Measurements from ENCODE around the gene LRRC74B. TPM values are rescaled to one million over a fixed set of nuclear protein-coding genes. Genes with fewer than 3 reads are reported as not detected.

Gene LRRC74B
- polyA plus RNA-seq, 2 of the 4 experiments (the other 2 are of a cell fraction) = 0.08 to 0.10 TPM

DNA sequence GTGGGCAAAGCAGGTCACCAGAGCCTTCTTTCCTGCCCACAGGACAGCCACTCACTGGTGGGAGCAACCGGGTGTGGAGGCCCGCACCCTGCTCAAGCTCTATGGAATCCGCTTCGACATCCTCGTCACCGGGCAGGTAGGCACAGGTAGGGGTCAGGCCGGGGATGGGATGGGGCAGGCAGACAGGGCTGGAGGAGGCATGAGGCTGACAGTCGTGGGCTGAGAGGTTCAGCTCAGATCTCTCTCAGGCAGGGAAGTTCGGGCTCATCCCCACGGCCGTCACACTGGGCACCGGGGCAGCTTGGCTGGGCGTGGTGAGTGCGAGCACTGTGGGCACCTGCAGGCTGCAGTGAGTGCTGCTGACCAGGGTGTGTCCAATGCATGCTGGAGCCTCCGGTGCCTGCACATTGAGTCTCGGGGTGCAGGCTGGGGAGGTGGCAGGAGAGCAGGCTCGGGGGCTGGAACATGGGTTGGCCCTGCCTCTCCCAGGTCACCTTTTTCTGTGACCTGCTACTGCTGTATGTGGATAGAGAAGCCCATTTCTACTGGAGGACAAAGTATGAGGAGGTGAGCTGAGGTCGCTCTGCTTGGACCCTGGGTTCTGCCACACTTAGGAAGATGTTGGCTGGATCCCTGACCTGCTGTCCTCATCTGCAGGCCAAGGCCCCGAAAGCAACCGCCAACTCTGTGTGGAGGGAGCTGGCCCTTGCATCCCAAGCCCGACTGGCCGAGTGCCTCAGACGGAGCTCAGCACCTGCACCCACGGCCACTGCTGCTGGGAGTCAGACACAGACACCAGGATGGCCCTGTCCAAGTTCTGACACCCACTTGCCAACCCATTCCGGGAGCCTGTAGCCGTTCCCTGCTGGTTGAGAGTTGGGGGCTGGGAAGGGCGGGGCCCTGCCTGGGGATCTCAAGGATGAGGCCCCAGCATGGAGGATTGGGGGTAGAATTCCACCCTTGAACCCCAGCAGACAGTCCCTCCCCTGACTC lies 19.7 kb upstream of the LRRC74B start:
- DNase-seq (ENCODE audit: low read depth in 1 of 2, low spot score in 1 of 2) = no peak
- TF ChIP-seq CBX2 (IDR thresholded peaks at IDR 0.05; ENCODE audit: borderline replicate concordance, low read depth) = no peak
- TF ChIP-seq CHD2 (IDR thresholded peaks at IDR 0.05; ENCODE audit: low read length, partially characterized antibody) = no peak
- no peak for TF ChIP-seq NPAS2 (CRISPR knock-in tag; IDR thresholded peaks at IDR 0.05; ENCODE audit: borderline replicate concordance)
- no peak for TF ChIP-seq EP300 (IDR thresholded peaks at IDR 0.05)
- TF ChIP-seq RFX5 (IDR thresholded peaks at IDR 0.05) = no peak
- no peak for TF ChIP-seq ESRRA (IDR thresholded peaks at IDR 0.05; ENCODE audit: borderline replicate concordance, low read length)
- TF ChIP-seq SREBF2 (IDR thresholded peaks at IDR 0.05) = no peak
- no peak for TF ChIP-seq JUNB (IDR thresholded peaks at IDR 0.05)
- TF ChIP-seq FOSB (CRISPR knock-in tag; IDR thresholded peaks at IDR 0.05) = no peak
- TF ChIP-seq, protein P1, sequence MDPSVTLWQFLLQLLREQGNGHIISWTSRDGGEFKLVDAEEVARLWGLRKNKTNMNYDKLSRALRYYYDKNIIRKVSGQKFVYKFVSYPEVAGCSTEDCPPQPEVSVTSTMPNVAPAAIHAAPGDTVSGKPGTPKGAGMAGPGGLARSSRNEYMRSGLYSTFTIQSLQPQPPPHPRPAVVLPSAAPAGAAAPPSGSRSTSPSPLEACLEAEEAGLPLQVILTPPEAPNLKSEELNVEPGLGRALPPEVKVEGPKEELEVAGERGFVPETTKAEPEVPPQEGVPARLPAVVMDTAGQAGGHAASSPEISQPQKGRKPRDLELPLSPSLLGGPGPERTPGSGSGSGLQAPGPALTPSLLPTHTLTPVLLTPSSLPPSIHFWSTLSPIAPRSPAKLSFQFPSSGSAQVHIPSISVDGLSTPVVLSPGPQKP (IDR thresholded peaks at IDR 0.05; ENCODE audit: low read depth, low read length) = no peak
- no peak for ATAC-seq
- Histone ChIP-seq H3K9me3 (no peaks in the 10 kb centered on the region), H3K4me1 (no peaks in the 10 kb centered on the region), H3K4me3 (no peak overlapping the region), H3K4me2 (no peak overlapping the region), H3K27ac (no peak overlapping the region)
- POLR2A ChIA-PET = no interaction called here
- FAIRE-seq = no peak
- WGBS (ENCODE audit: missing lambda C conversion rate) = 78% methylated on average over 15 of the region's 27 CpGs
- CTCF ChIA-PET = interaction anchor here (1.1 kb wide), 1 partner anchor 44 kb away, joined by 3 read pairs; the partner anchor contains the start of gene LZTR1

DNA sequence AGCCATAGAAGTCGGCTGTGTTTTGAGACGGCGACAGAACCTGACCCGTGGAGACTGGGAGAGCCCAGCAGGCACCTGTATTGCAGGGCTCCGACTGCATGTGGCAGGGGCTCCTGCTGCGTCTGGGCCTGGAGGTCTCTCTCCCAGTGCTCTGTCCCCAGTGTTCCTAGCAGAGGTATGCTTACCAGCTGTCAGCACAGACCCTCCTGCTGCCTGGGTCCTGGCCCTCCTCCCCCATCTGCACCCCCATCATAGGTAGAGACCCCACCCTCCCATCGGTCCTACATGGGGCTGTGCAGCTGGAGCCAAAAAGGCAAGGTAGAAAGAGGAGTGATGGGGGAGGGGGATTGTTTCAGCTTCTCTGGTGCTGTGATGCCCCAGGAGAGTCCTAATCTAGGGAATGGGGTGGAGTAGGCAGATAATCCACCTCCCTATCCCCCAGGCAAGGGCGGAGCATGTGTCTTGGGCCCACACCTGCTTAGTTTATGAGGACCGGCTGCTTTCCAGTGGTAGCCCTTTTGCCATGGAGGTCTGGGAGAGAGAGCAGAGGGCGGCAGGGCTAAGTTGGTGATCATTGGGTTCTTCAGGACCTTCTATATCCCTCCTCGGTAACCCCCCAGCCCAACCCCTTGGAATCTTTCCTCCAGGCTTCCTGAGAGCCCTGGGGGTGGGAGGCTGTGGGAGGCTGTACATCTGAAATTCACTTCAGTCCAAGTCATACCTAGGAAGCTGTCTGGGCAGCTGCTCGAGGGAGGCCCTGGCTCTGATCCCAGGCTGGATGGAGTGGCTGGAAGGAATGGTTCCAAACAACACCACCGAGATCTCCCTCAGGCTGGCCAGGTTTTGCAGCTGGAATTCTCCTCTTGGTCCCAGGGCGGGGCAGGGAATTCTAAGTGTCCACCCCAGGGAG lies 18.7 kb upstream of the LRRC74B start:
- H3K4me2 ChIP-seq = no peak overlapping the region
- no peak for FAIRE-seq
- TF ChIP-seq RCOR1 (IDR thresholded peaks at IDR 0.05; ENCODE audit: low read depth, low read length) = no peak
- TF ChIP-seq, protein P2, sequence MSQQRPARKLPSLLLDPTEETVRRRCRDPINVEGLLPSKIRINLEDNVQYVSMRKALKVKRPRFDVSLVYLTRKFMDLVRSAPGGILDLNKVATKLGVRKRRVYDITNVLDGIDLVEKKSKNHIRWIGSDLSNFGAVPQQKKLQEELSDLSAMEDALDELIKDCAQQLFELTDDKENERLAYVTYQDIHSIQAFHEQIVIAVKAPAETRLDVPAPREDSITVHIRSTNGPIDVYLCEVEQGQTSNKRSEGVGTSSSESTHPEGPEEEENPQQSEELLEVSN (IDR thresholded peaks at IDR 0.05; ENCODE audit: borderline replicate concordance, low read depth) = no peak
- no peak for TF ChIP-seq ZFP36 (IDR thresholded peaks at IDR 0.05; ENCODE audit: borderline replicate concordance, partially characterized antibody)
- no peak for TF ChIP-seq FOSB (CRISPR knock-in tag; IDR thresholded peaks at IDR 0.05)
- no peak for DNase-seq (ENCODE audit: low read depth in 1 of 2, low spot score in 1 of 2)
- peak overlapping the region in 1 of 2 experiments; percentile 28; a peak in 1 of 6 replicates for H3K27ac ChIP-seq
- ChIA-PET POLR2A (no interaction called here), CTCF (interaction anchor here (0.5 to 1.1 kb wide), 2 partner anchors 45 to 59 kb away, joined by 3 read pairs; partner anchors contain the start of gene LZTR1)
- WGBS (ENCODE audit: missing lambda C conversion rate) = 87% methylated on average over 6 of the region's 14 CpGs
- no peaks in the 10 kb centered on the region for H3K9me3 ChIP-seq
- no peaks in the 10 kb centered on the region for H3K4me1 ChIP-seq
- H3K4me3 ChIP-seq = no peak overlapping the region
- ATAC-seq = no peak

DNA sequence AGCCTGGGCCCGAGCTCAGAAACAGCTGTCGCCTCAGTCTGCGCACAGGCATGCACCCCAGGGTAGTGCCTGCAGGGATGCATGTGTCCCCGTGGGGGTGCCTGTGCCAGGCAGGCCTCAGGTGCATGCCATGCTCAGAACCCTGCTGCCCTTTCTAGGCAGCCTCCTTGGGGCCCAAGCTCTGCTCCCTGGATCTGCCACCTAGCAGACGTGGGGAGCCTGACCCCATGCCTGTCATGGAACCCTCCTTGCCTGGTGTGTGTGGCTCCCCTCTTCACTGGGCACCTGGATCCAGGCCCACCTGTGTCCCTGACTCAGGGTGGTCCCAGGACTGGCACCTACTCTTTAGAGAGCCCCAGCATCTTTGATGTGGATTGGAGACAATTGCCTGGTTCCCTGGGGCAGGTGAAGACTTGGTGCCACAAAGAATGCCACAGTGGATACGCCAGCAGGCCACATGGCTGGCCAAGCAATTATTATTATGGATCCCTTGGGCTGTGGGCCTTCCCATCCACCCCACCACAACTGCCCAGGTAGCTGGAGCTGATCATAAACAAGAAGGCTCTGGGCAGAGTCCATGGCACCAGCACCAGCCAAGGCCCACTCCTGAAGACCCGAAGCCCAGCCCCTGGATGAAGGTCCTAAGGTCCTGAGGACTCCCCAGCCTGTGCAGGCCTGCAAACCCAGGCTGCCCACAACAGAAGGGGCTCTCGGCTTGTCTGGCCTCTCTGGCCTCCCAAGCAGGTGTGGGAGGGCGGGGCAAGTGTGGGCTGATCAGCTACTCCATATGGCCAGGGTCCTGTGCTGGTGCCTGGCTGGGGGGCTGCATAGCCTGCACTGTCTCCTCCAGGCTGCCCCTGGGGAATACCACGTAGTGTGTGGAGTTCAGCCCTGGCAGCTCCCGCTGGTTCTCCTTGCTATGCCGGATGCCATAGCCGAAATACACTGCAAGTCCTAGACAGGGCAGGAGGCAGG lies 17.2 kb upstream of the LRRC74B start:
- Histone ChIP-seq H3K27ac (no peak overlapping the region), H3K4me3 (no peak overlapping the region), H3K9me3 (no peaks in the 10 kb centered on the region), H3K4me1 (no peaks in the 10 kb centered on the region), H3K4me2 (no peak overlapping the region)
- ChIA-PET CTCF (interaction anchor here (0.9 kb wide), 1 partner anchor 26 kb away, joined by 3 read pairs; the partner anchor contains the start of gene THAP7), POLR2A (no interaction called here)
- no peak for ATAC-seq
- no peak for DNase-seq (ENCODE audit: low read depth in 1 of 2, low spot score in 1 of 2)
- WGBS (ENCODE audit: missing lambda C conversion rate) = 71% methylated on average over 7 of the region's 13 CpGs
- no peak for FAIRE-seq
- TF ChIP-seq, protein P3, sequence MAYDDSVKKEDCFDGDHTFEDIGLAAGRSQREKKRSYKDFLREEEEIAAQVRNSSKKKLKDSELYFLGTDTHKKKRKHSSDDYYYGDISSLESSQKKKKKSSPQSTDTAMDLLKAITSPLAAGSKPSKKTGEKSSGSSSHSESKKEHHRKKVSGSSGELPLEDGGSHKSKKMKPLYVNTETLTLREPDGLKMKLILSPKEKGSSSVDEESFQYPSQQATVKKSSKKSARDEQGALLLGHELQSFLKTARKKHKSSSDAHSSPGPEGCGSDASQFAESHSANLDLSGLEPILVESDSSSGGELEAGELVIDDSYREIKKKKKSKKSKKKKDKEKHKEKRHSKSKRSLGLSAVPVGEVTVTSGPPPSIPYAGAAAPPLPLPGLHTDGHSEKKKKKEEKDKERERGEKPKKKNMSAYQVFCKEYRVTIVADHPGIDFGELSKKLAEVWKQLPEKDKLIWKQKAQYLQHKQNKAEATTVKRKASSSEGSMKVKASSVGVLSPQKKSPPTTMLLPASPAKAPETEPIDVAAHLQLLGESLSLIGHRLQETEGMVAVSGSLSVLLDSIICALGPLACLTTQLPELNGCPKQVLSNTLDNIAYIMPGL (CRISPR knock-in tag; IDR thresholded peaks at IDR 0.05; ENCODE audit: borderline replicate concordance) = no peak
- TF ChIP-seq TFCP2L1 (CRISPR knock-in tag; IDR thresholded peaks at IDR 0.05) = no peak
- TF ChIP-seq KDM5A (IDR thresholded peaks at IDR 0.05) = no peak
- no peak for TF ChIP-seq TP53 (CRISPR knock-in tag; IDR thresholded peaks at IDR 0.05)
- TF ChIP-seq POLR2AphosphoS2 (conservative IDR thresholded peaks at IDR 0.05; ENCODE audit: low read length) = no peak
- TF ChIP-seq HOXB5 (CRISPR knock-in tag; IDR thresholded peaks at IDR 0.05) = no peak
- no peak for TF ChIP-seq CEBPB (IDR thresholded peaks at IDR 0.05)
- TF ChIP-seq, protein P4, sequence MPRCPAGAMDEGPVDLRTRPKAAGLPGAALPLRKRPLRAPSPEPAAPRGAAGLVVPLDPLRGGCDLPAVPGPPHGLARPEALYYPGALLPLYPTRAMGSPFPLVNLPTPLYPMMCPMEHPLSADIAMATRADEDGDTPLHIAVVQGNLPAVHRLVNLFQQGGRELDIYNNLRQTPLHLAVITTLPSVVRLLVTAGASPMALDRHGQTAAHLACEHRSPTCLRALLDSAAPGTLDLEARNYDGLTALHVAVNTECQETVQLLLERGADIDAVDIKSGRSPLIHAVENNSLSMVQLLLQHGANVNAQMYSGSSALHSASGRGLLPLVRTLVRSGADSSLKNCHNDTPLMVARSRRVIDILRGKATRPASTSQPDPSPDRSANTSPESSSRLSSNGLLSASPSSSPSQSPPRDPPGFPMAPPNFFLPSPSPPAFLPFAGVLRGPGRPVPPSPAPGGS (IDR thresholded peaks at IDR 0.05) = no peak
- TF ChIP-seq CHD2 (IDR thresholded peaks at IDR 0.05; ENCODE audit: low read length, partially characterized antibody) = no peak
- TF ChIP-seq SREBF2 (IDR thresholded peaks at IDR 0.05) = no peak
- no peak for TF ChIP-seq FOSB (CRISPR knock-in tag; IDR thresholded peaks at IDR 0.05)
- TF ChIP-seq, protein P5, sequence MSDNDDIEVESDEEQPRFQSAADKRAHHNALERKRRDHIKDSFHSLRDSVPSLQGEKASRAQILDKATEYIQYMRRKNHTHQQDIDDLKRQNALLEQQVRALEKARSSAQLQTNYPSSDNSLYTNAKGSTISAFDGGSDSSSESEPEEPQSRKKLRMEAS (IDR thresholded peaks at IDR 0.05) = no peak
- no peak for TF ChIP-seq ZSCAN20 (CRISPR knock-in tag; IDR thresholded peaks at IDR 0.05)
- TF ChIP-seq RFX5 (IDR thresholded peaks at IDR 0.05) = no peak
